B cell (primary cell): ENCODE results near the gene TXNRD1.

Experiments used
- EZH2 ChIP-seq: IDR thresholded peaks from 2 replicates; pipeline ENCODE4 v1.6.1; 2012; ENCODE audit warnings: borderline replicate concordance, low read depth, mild to moderate bottlenecking, moderate library complexity, low read length; ENCODE audit not compliant: insufficient read depth, poor library complexity, severe bottlenecking
- TF ChIP-seq, protein P1 (sequence below): fragments of 200-600 bp; IDR thresholded peaks from one replicate; pipeline ENCODE4 v1.8.0; 2022; ENCODE audit warnings: antibody characterized with exemption, mild to moderate bottlenecking

DNA sequence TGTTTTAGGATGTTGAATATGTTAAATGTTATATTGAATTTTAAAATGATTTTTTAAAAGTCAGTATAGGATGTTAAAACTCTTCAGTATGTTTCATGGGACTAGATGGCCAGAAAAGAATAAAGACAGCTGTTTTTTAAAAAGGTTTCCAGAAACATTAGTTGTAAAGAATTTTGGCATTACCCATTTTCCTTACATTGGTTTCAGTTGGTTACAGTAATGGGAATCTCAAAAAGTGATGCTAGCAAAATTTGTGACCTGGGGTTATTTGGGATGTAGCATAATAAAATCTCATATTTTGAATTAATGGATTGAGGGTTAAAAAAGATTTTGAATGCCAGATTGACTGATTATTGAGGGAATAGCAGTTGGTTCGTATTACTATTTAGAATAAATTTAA is 113.2 kb downstream of the TXNRD1 start:
- TF ChIP-seq, protein P1, sequence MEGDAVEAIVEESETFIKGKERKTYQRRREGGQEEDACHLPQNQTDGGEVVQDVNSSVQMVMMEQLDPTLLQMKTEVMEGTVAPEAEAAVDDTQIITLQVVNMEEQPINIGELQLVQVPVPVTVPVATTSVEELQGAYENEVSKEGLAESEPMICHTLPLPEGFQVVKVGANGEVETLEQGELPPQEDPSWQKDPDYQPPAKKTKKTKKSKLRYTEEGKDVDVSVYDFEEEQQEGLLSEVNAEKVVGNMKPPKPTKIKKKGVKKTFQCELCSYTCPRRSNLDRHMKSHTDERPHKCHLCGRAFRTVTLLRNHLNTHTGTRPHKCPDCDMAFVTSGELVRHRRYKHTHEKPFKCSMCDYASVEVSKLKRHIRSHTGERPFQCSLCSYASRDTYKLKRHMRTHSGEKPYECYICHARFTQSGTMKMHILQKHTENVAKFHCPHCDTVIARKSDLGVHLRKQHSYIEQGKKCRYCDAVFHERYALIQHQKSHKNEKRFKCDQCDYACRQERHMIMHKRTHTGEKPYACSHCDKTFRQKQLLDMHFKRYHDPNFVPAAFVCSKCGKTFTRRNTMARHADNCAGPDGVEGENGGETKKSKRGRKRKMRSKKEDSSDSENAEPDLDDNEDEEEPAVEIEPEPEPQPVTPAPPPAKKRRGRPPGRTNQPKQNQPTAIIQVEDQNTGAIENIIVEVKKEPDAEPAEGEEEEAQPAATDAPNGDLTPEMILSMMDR: no peak
- no peak for TF ChIP-seq EZH2
